ENCODE results near the gene ZNF577. TPM values are rescaled to one million over a fixed set of nuclear protein-coding genes. Genes with fewer than 3 reads are reported as not detected.

The ZNF577 gene
- total and polyA plus RNA-seq, 2 of the 13 experiments (the other 11 are each of a cell fraction or from before 2014, with no cell fraction given): 5.7 to 7.6 TPM

DNA sequence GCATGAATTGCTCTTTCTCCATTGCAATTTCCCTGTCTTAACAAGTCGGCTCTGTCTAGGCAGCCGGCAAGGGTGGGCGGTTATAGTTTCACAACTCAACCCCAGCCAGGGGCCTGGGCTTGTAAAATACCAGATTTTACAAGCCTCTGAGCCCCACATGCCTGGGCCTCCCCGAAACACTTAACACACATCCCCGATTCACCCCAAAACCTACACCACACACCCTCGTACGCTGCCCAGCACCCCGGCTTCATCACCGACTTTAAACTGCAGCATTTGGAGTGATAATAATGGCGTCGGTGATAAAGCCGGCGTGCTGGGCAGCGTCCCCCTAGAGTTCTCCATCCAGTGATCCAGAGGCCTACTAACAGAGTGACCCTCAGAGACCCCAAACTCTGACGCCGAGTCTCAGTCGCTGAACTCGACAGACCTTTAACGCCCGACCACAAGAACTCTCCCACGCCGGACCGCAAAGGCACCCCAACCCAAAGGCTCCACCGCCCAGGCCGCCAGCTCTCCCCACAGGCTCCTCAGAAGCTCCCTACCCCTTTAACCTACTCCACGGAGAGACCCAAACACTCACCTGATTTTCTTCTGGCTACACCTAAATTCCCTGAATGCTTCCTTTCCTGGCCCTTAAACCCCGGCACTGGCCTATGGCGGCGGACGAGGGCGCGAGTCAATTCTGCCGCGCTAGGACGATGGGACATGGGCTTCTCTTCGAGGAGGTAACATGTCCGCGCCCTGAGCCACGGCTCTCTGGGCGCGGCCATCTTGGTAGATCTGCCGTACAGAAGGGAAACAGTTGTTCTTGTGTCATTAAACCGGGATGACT lies 16.8 kb upstream of the ZNF577 start, which contains the start of gene ZNF649 (continued):
- no peak for TF ChIP-seq ZNF510 (CRISPR knock-in tag; IDR thresholded peaks at IDR 0.05; ENCODE audit: low read depth)
- no peak for TF ChIP-seq PAWR (CRISPR knock-in tag; IDR thresholded peaks at IDR 0.05; ENCODE audit: borderline replicate concordance)
- no peak for TF ChIP-seq ATAD3A (CRISPR knock-in tag; IDR thresholded peaks at IDR 0.05)
- TF ChIP-seq, protein P1, sequence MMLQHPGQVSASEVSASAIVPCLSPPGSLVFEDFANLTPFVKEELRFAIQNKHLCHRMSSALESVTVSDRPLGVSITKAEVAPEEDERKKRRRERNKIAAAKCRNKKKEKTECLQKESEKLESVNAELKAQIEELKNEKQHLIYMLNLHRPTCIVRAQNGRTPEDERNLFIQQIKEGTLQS (CRISPR knock-in tag; IDR thresholded peaks at IDR 0.05): 0 out of 2 replicates have a peak, but pooled peaks have one; percentile 39
- TF ChIP-seq, protein P2, sequence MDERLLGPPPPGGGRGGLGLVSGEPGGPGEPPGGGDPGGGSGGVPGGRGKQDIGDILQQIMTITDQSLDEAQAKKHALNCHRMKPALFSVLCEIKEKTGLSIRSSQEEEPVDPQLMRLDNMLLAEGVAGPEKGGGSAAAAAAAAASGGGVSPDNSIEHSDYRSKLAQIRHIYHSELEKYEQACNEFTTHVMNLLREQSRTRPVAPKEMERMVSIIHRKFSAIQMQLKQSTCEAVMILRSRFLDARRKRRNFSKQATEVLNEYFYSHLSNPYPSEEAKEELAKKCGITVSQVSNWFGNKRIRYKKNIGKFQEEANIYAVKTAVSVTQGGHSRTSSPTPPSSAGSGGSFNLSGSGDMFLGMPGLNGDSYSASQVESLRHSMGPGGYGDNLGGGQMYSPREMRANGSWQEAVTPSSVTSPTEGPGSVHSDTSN (CRISPR knock-in tag; IDR thresholded peaks at IDR 0.05): no peak
- TF ChIP-seq, protein P3, sequence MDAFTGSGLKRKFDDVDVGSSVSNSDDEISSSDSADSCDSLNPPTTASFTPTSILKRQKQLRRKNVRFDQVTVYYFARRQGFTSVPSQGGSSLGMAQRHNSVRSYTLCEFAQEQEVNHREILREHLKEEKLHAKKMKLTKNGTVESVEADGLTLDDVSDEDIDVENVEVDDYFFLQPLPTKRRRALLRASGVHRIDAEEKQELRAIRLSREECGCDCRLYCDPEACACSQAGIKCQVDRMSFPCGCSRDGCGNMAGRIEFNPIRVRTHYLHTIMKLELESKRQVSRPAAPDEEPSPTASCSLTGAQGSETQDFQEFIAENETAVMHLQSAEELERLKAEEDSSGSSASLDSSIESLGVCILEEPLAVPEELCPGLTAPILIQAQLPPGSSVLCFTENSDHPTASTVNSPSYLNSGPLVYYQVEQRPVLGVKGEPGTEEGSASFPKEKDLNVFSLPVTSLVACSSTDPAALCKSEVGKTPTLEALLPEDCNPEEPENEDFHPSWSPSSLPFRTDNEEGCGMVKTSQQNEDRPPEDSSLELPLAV (CRISPR knock-in tag; conservative IDR thresholded peaks at IDR 0.05; ENCODE audit: low read depth): no peak
- TF ChIP-seq AGO1 (IDR thresholded peaks at IDR 0.05; ENCODE audit: low read depth, low read length, poor library complexity, severe bottlenecking): no peak
- peak; percentile 67; the same call in 1 of the 2 replicates for TF ChIP-seq ZNF766 (CRISPR knock-in tag; IDR thresholded peaks at IDR 0.05; ENCODE audit: borderline replicate concordance)
- no peak for TF ChIP-seq NFYC (CRISPR knock-in tag; IDR thresholded peaks at IDR 0.05)
- TF ChIP-seq ZFY (CRISPR knock-in tag; IDR thresholded peaks at IDR 0.05): peak; percentile 81
- TF ChIP-seq ZMYM4 (CRISPR knock-in tag; IDR thresholded peaks at IDR 0.05): peak; percentile 76; the same call in 1 of the 2 replicates
- no peak for TF ChIP-seq ZSCAN21 (CRISPR knock-in tag; IDR thresholded peaks at IDR 0.05; ENCODE audit: borderline replicate concordance)
- TF ChIP-seq, protein P4, sequence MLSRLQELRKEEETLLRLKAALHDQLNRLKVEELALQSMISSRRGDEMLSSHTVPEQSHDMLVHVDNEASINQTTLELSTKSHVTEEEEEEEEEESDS (CRISPR knock-in tag; IDR thresholded peaks at IDR 0.05; ENCODE audit: borderline replicate concordance): no peak
- TF ChIP-seq SMC3 (IDR thresholded peaks at IDR 0.05; ENCODE audit: low read length): no peak
- TF ChIP-seq TEAD3 (CRISPR knock-in tag; optimal IDR thresholded peaks at IDR 0.05; ENCODE audit: borderline replicate concordance): peak; percentile 62
- TF ChIP-seq SPEN (CRISPR knock-in tag; IDR thresholded peaks at IDR 0.05; ENCODE audit: low read depth): peak; percentile 73; the same call in 1 of the 2 replicates
- peak; percentile 61; the same call in 1 of the 2 replicates for TF ChIP-seq MEIS1 (CRISPR knock-in tag; IDR thresholded peaks at IDR 0.05; ENCODE audit: borderline replicate concordance)
- TF ChIP-seq, protein P5, sequence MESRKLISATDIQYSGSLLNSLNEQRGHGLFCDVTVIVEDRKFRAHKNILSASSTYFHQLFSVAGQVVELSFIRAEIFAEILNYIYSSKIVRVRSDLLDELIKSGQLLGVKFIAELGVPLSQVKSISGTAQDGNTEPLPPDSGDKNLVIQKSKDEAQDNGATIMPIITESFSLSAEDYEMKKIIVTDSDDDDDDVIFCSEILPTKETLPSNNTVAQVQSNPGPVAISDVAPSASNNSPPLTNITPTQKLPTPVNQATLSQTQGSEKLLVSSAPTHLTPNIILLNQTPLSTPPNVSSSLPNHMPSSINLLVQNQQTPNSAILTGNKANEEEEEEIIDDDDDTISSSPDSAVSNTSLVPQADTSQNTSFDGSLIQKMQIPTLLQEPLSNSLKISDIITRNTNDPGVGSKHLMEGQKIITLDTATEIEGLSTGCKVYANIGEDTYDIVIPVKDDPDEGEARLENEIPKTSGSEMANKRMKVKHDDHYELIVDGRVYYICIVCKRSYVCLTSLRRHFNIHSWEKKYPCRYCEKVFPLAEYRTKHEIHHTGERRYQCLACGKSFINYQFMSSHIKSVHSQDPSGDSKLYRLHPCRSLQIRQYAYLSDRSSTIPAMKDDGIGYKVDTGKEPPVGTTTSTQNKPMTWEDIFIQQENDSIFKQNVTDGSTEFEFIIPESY (CRISPR knock-in tag; IDR thresholded peaks at IDR 0.05): peak; percentile 33; the same call in 1 of the 2 replicates
- no peak; the same call in 1 of the 2 replicates for TF ChIP-seq ZNF124 (CRISPR knock-in tag; IDR thresholded peaks at IDR 0.05)
- TF ChIP-seq ZNF790 (CRISPR knock-in tag; IDR thresholded peaks at IDR 0.05; ENCODE audit: borderline replicate concordance): no peak
- no peak for TF ChIP-seq ZFP62 (CRISPR knock-in tag; IDR thresholded peaks at IDR 0.05)
- no peak for TF ChIP-seq HNRNPUL1 (IDR thresholded peaks at IDR 0.05; ENCODE audit: low read depth, low read length)
- TF ChIP-seq ZZZ3 (CRISPR knock-in tag; IDR thresholded peaks at IDR 0.05; ENCODE audit: borderline replicate concordance): no peak
- no peak for TF ChIP-seq SP1 (IDR thresholded peaks at IDR 0.05)
- no peak for TF ChIP-seq SP1 (CRISPR knock-in tag; IDR thresholded peaks at IDR 0.05)
